HCT116 (cell line): ENCODE measurements around the gene ENTR1. TPM values are rescaled to one million over a fixed set of nuclear protein-coding genes. Genes with fewer than 3 reads are reported as not detected.

Experiments
- ATAC-seq: fragments of 200-7000 bp; cut with Tn5 transposase; 2 replicates; pipeline ENCODE4 v1.9.1; 2020; ENCODE audit warnings: mild to moderate bottlenecking, moderate library complexity
- BruUV-seq: library from RNA; stranded (reverse); fragments of 400-500 nt; replicated peaks from 2 replicates; lab custom pipeline; 2021; lab: Mats Ljungman, UMichigan
- CTCF ChIA-PET: fragments of 300-600 bp; sonication (Branson Sonifier 250); formaldehyde crosslinking; loops from one replicate; lab custom pipeline; 2021; ENCODE audit warnings: antibody characterized with exemption; lab: Charles Lee
- POLR2A ChIA-PET: fragments of 300-600, 350-600 bp; sonication (Branson Sonifier 250); formaldehyde crosslinking; loops from one replicate; lab custom pipeline; 2021; ENCODE audit warnings: antibody characterized with exemption; lab: Charles Lee
- RAD21 ChIA-PET, 2 experiments: fragments of 300-600 bp; sonication (Branson Sonifier 250); formaldehyde crosslinking; loops; one replicate each; lab custom pipeline; 2023; ENCODE audit warnings: low total read pairs in 2 of 2; ENCODE audit not compliant: uncharacterized antibody in 2 of 2, unreplicated experiment in 2 of 2, low non-redundant PET in 1 of 2; lab: Charles Lee
- DNase-seq: peaks from one replicate; pipeline ENCODE4 v3.0.0-alpha.2; 2010; ENCODE audit warnings: low read depth, low spot score
- H2AFZ ChIP-seq: fragments of 200-600 bp; shearing (Covaris generic), sonication (generic); 2 replicates; pipeline ENCODE4 v1.6.1; 2017; ENCODE audit warnings: low read depth, mixed run types, mixed read lengths, antibody characterized with exemption, low read length; ENCODE audit not compliant: poor library complexity, severe bottlenecking
- H3K27ac ChIP-seq: 2 replicates; pipeline ENCODE4 v1.5.1; 2012; ENCODE audit warnings: low read depth, low read length
- H3K27me3 ChIP-seq: fragments of 200-600 bp; sonication (generic); 2 replicates; pipeline ENCODE4 v1.6.1; 2016; ENCODE audit warnings: mixed run types, low read length, mixed read lengths; ENCODE audit not compliant: insufficient read depth
- H3K36me3 ChIP-seq, 2 experiments: fragments of 200-500 bp in 1 of 2; fragments of 200-600 bp in 1 of 2; sonication (Bioruptor generic) in 1 of 2; sonication (generic) in 1 of 2; 2 replicates each; pipeline versions ENCODE4 v1.5.1 to v1.6.1; 2014 to 2016; ENCODE audit warnings: low read length in 2 of 2, inconsistent platforms in 1 of 2, mixed read lengths in 1 of 2, mixed run types in 1 of 2; ENCODE audit not compliant: insufficient read depth in 2 of 2, control insufficient read depth in 1 of 2
- H3K4me1 ChIP-seq, 2 experiments: fragments of 200-600 bp in 1 of 2; sonication (generic) in 1 of 2; 2 replicates each; pipeline versions ENCODE4 v1.5.1 to v1.6.1; 2012 to 2017; ENCODE audit warnings: low read length in 2 of 2, inconsistent platforms in 1 of 2, mild to moderate bottlenecking in 1 of 2, mixed read lengths in 1 of 2, mixed run types in 1 of 2, moderate library complexity in 1 of 2; ENCODE audit not compliant: insufficient read depth in 2 of 2, control insufficient read depth in 1 of 2
- H3K4me2 ChIP-seq: fragments of 200-600 bp; sonication (generic); 2 replicates; pipeline ENCODE4 v1.6.1; 2017; ENCODE audit warnings: mixed run types, low read length, mixed read lengths
- H3K4me3 ChIP-seq, 2 experiments: fragments of 200-600 bp in 1 of 2; sonication (generic) in 1 of 2; replicated peaks in 1 of 2; 2 replicates each; pipeline ENCODE4 v1.5.1; 2011 to 2016; ENCODE audit warnings: low read length in 2 of 2, control low read depth in 1 of 2, low read depth in 1 of 2, mild to moderate bottlenecking in 1 of 2, mixed read lengths in 1 of 2, mixed run types in 1 of 2
- H3K79me2 ChIP-seq: fragments of 200-600 bp; sonication (generic); 2 replicates; pipeline ENCODE4 v1.6.1; 2017; ENCODE audit warnings: mild to moderate bottlenecking, mixed run types, low read length, moderate library complexity, mixed read lengths; ENCODE audit not compliant: insufficient read depth
- H3K9ac ChIP-seq: fragments of 200-600 bp; sonication (generic); 2 replicates; pipeline ENCODE4 v1.6.1; 2016; ENCODE audit warnings: low read length, mixed read lengths
- H3K9me2 ChIP-seq: fragments of 200-600 bp; sonication (generic), shearing (Covaris generic); 2 replicates; pipeline ENCODE4 v1.6.1; 2017; ENCODE audit warnings: mixed run types, mild to moderate bottlenecking, moderate library complexity; ENCODE audit not compliant: insufficient read depth
- H3K9me3 ChIP-seq, 2 experiments: fragments of 200-500 bp in 1 of 2; fragments of 200-600 bp in 1 of 2; sonication (Bioruptor generic) in 1 of 2; sonication (generic) in 1 of 2; 2 replicates each; pipeline ENCODE4 v1.6.1; 2014 to 2017; ENCODE audit warnings: low read length in 2 of 2, mixed read lengths in 2 of 2, inconsistent platforms in 1 of 2, low read depth in 1 of 2, mild to moderate bottlenecking in 1 of 2, mixed run types in 1 of 2, moderate library complexity in 1 of 2; ENCODE audit not compliant: control insufficient read depth in 1 of 2, insufficient read depth in 1 of 2
- H4K20me1 ChIP-seq: fragments of 200-600 bp; sonication (generic), shearing (Covaris generic); 2 replicates; pipeline ENCODE4 v1.6.1; 2017; ENCODE audit warnings: mixed run types, mild to moderate bottlenecking, moderate library complexity; ENCODE audit not compliant: insufficient read depth
- CBX3 ChIP-seq: IDR thresholded peaks from 2 replicates; pipeline ENCODE4 v1.6.1; 2012; ENCODE audit warnings: low read depth
- EGR1 ChIP-seq: IDR thresholded peaks from 2 replicates; pipeline ENCODE4 v1.6.1; 2012; ENCODE audit warnings: low read depth
- ELF1 ChIP-seq: IDR thresholded peaks from 2 replicates; pipeline ENCODE4 v1.6.1; 2012; ENCODE audit warnings: low read depth, borderline replicate concordance
- EZH2 ChIP-seq: fragments of 200-600 bp; sonication (generic); IDR thresholded peaks from 2 replicates; pipeline ENCODE4 v1.6.1; 2017; ENCODE audit warnings: antibody characterized with exemption, mixed run types
- EZH2phosphoT487 ChIP-seq: fragments of 200-600 bp; IDR thresholded peaks from 2 replicates; pipeline ENCODE4 v1.6.1; 2018; ENCODE audit warnings: antibody characterized with exemption, borderline replicate concordance
- JUND ChIP-seq: IDR thresholded peaks from 2 replicates; pipeline ENCODE4 v1.6.1; 2012
- POLR2A ChIP-seq: IDR thresholded peaks from 2 replicates; pipeline ENCODE4 v1.7.0; 2011; ENCODE audit warnings: borderline replicate concordance; ENCODE audit not compliant: insufficient read depth, insufficient read length; ENCODE audit errors: extremely low read depth
- POLR2AphosphoS5 ChIP-seq: IDR thresholded peaks from 2 replicates; pipeline ENCODE4 v1.6.1; 2011; ENCODE audit warnings: mild to moderate bottlenecking, low read depth, low read length, moderate library complexity
- SIN3A ChIP-seq: IDR thresholded peaks from 2 replicates; pipeline ENCODE4 v1.6.1; 2012; ENCODE audit warnings: low read depth
- SRF ChIP-seq: IDR thresholded peaks from 2 replicates; pipeline ENCODE4 v1.6.1; 2012; ENCODE audit warnings: low read depth
- TCF7L2 ChIP-seq: IDR thresholded peaks from 2 replicates; pipeline ENCODE4 v1.7.0; 2011; ENCODE audit warnings: borderline replicate concordance, inconsistent platforms; ENCODE audit not compliant: insufficient read depth, insufficient read length; ENCODE audit errors: extremely low read depth
- YY1 ChIP-seq: IDR thresholded peaks from 2 replicates; pipeline ENCODE4 v1.6.1; 2011; ENCODE audit warnings: low read length, low read depth, moderate library complexity, mild to moderate bottlenecking; ENCODE audit not compliant: insufficient replicate concordance; ENCODE audit errors: extremely low read depth
- ZNF274 ChIP-seq: fragments of 200-500 bp; sonication (Bioruptor generic); IDR thresholded peaks from 2 replicates; pipeline ENCODE4 v1.6.1; 2014; ENCODE audit warnings: mild to moderate bottlenecking, low read depth, low read length, inconsistent platforms
- intact Hi-C: fragments of 100-400 bp; cut with micrococcal nuclease; formaldehyde crosslinking; loops from 2 replicates; pipeline ENCODE4 v1.10.0; 2022
- total RNA-seq: library from RNA; stranded (reverse); gene quantifications from one replicate; pipeline ENCODE4 v1.2.1, GENCODE V29; 2021; ENCODE audit not compliant: unreplicated experiment
- TF ChIP-seq, protein P1 (sequence below): IDR thresholded peaks from 2 replicates; pipeline ENCODE4 v1.6.1; 2011; ENCODE audit warnings: mild to moderate bottlenecking, low read length, moderate library complexity; ENCODE audit not compliant: insufficient replicate concordance; ENCODE audit errors: extremely low read depth
- TF ChIP-seq, protein P2 (sequence below): IDR thresholded peaks from 2 replicates; pipeline ENCODE4 v1.6.1; 2012

The ENTR1 gene
- total RNA-seq, 1 experiment from 2014 or later: 119 TPM

DNA sequence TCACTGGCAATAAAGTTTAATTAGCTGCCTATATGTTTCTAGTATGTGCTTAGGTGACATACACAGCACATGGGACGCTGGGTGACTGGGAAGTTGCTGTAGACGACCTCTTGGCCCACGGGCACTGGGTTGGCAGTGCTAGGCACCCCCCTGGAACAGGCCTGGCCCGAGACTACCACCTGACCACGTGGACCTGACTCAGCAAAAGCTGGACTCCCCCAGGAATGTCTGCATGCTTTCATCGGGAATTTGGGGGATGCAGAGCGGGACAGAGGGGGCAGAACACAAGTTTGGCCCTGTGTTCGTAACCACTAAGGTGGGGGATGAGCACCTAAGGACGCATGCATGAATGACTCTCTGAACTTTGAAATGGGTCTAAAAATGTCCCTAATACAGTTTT lies 45.8 kb upstream of the ENTR1 start:
- Histone ChIP-seq H4K20me1 (no peaks in the 10 kb centered on the region), H3K4me3 (no peak overlapping the region), H3K4me2 (no peak overlapping the region), H3K27me3 (no peaks in the 10 kb centered on the region), H3K9me3 (no peaks in the 10 kb centered on the region), H3K27ac (no peak overlapping the region), H2AFZ (no peak overlapping the region), H3K79me2 (peaks cover 8% of the 10 kb centered on the region; the same call in 1 of the 2 replicates), H3K9me2 (no peaks in the 10 kb centered on the region), H3K9ac (no peak overlapping the region), H3K4me1 (no peaks in the 10 kb centered on the region), H3K36me3 (peaks cover 52% of the 10 kb centered on the region in 2 experiments; a peak in 3 of 4 replicates)
- TF ChIP-seq POLR2AphosphoS5 (no peak), SRF (no peak), ZNF274 (no peak)
- RAD21 ChIA-PET: no interaction called here
- ATAC-seq (no peak), DNase-seq (no peak)
- BruUV-seq: no TSS peak
- intact Hi-C loops: no loop called here
- POLR2A ChIA-PET: no interaction called here
- CTCF ChIA-PET: no interaction called here

DNA sequence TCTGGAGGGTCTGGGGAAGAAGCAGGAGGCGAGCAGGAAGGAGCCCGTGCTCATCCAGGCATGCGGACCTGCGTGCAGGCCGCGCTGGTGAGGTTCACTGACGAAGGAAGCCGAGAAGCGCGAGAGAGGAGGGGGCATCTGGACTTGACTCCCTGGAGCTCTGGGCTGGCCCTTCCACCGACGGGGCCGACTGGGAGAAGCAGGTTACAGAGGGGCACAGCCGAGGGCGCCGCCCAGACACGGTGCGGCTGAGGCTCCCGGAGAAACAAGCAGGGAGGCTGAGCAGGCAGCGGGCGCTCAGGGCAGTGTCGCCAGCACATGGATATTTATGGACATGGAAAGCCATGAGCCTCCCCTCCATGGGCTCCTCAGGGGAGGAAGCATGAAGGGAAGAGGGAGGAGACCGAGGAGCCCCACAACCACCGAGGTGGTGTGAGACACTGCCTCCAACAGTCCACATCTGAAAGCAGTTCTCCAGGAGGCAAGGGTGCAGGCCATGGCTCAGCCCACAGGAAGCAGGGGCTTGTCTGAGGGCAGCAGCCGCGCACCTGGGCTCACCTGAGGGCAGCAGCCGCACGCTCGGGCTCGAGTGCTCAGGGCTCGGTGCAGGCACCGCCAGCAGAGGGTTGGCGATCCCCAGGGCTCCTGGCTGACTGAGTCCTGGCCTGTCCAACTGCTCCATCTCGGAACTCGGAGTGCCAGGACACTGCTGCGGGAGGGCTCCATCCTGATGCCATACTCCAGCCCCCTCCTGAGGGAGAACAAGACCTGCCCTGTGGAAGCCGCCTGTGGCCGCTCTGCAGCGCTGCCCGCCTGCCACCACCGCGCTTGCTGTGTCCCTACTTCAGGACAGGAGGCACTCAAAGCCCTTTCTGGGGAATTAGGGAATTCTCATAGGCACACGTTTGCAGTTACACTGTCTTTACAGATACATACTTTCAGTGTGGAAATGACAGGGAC lies 44.9 kb upstream of the ENTR1 start:
- no peak overlapping the region for H3K27ac ChIP-seq
- no peaks in the 10 kb centered on the region for H3K9me2 ChIP-seq
- no peak overlapping the region for H3K4me2 ChIP-seq
- no TSS peak for BruUV-seq
- ATAC-seq (0 out of 2 replicates have a peak, but pooled peaks have one; percentile 16), DNase-seq (no peak)
- TF ChIP-seq, protein P1, sequence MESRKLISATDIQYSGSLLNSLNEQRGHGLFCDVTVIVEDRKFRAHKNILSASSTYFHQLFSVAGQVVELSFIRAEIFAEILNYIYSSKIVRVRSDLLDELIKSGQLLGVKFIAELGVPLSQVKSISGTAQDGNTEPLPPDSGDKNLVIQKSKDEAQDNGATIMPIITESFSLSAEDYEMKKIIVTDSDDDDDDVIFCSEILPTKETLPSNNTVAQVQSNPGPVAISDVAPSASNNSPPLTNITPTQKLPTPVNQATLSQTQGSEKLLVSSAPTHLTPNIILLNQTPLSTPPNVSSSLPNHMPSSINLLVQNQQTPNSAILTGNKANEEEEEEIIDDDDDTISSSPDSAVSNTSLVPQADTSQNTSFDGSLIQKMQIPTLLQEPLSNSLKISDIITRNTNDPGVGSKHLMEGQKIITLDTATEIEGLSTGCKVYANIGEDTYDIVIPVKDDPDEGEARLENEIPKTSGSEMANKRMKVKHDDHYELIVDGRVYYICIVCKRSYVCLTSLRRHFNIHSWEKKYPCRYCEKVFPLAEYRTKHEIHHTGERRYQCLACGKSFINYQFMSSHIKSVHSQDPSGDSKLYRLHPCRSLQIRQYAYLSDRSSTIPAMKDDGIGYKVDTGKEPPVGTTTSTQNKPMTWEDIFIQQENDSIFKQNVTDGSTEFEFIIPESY: no peak
- TF ChIP-seq ELF1: no peak
- TF ChIP-seq, protein P2, sequence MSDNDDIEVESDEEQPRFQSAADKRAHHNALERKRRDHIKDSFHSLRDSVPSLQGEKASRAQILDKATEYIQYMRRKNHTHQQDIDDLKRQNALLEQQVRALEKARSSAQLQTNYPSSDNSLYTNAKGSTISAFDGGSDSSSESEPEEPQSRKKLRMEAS: no peak
- no peak for TF ChIP-seq EZH2
- no peak for TF ChIP-seq POLR2A
- no peak for TF ChIP-seq YY1
- TF ChIP-seq ZNF274: no peak
- TF ChIP-seq EGR1: no peak
- no peak for TF ChIP-seq SRF
- no peak for TF ChIP-seq SIN3A
- no peak for TF ChIP-seq JUND
- TF ChIP-seq EZH2phosphoT487: no peak
- no peak for TF ChIP-seq TCF7L2
- no peak for TF ChIP-seq CBX3
- TF ChIP-seq POLR2AphosphoS5: no peak
- no peaks in the 10 kb centered on the region for H4K20me1 ChIP-seq
- H3K27me3 ChIP-seq: no peaks in the 10 kb centered on the region
- peaks cover 53 to 55% of the 10 kb centered on the region in 2 experiments; a peak in 3 of 4 replicates for H3K36me3 ChIP-seq
- H3K9me3 ChIP-seq: no peaks in the 10 kb centered on the region
- no peaks in the 10 kb centered on the region for H3K4me1 ChIP-seq
- H2AFZ ChIP-seq: no peak overlapping the region
- ChIA-PET CTCF (no interaction called here), RAD21 (no interaction called here), POLR2A (no interaction called here)
- H3K9ac ChIP-seq: no peak overlapping the region
- H3K79me2 ChIP-seq: no peaks in the 10 kb centered on the region; the same call in 1 of the 2 replicates
- intact Hi-C loops: no loop called here
- no peak overlapping the region for H3K4me3 ChIP-seq
